SU-DHL-6 (cell line): Measurements from ENCODE around the gene MBNL1.

Source experiments
- EZH2phosphoT487 ChIP-seq: fragments of 200-600 bp; sonication (generic), shearing (Covaris generic); conservative IDR thresholded peaks from 2 replicates; pipeline ENCODE4 v1.6.1; 2018; ENCODE audit warnings: mild to moderate bottlenecking, antibody characterized with exemption, low read length, moderate library complexity, mixed read lengths
- TF ChIP-seq, protein P1 (sequence below): fragments of 200-600 bp; sonication (generic); IDR thresholded peaks from one replicate; pipeline ENCODE4 v1.5.1; 2017; ENCODE audit warnings: antibody characterized with exemption, mild to moderate bottlenecking, low read length, moderate library complexity; ENCODE audit not compliant: insufficient read depth, poor library complexity, severe bottlenecking

DNA sequence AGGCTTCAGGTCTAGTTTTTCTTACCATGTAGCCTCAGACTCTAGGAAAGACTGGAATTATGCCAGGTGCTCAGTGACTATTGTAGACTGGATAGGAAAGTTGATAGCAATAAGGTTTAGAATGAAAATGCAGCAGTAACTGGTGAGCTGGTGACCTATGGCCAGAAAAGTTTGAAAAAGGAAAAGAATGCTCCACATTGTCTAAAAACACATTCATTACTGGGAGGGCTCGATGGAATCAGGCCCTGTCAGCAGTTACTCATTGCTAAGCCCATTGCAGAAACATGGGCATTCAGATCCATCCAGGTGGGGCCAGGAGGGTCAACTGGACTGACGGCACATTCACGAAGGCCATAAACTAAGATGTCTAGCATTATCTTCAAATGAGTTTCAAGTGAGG, 8.7 kb upstream of the MBNL1 start:
- TF ChIP-seq, protein P1, sequence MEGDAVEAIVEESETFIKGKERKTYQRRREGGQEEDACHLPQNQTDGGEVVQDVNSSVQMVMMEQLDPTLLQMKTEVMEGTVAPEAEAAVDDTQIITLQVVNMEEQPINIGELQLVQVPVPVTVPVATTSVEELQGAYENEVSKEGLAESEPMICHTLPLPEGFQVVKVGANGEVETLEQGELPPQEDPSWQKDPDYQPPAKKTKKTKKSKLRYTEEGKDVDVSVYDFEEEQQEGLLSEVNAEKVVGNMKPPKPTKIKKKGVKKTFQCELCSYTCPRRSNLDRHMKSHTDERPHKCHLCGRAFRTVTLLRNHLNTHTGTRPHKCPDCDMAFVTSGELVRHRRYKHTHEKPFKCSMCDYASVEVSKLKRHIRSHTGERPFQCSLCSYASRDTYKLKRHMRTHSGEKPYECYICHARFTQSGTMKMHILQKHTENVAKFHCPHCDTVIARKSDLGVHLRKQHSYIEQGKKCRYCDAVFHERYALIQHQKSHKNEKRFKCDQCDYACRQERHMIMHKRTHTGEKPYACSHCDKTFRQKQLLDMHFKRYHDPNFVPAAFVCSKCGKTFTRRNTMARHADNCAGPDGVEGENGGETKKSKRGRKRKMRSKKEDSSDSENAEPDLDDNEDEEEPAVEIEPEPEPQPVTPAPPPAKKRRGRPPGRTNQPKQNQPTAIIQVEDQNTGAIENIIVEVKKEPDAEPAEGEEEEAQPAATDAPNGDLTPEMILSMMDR, result no peak
- TF ChIP-seq EZH2phosphoT487, result no peak
